ENCODE results near the gene CAPS.

CAPS gene

GRCh38 chr19:5957170-5957569 is 43.1 kb downstream of the CAPS start:
- peaks cover 30% of the 10 kb centered on the region for H3K36me3 ChIP-seq (ENCODE audit: insufficient read depth, low read length)
- H3K9ac ChIP-seq (ENCODE audit: low read depth, low read length), result no peak overlapping the region
- TF ChIP-seq CTCF (IDR thresholded peaks at IDR 0.05; ENCODE audit: borderline replicate concordance, extremely low read depth, low read length, poor library complexity, severe bottlenecking), result no peak
- TF ChIP-seq EZH2 (IDR thresholded peaks at IDR 0.05; ENCODE audit: borderline replicate concordance, low read depth, low read length, severe bottlenecking), result no peak
- DNase-seq (no peak), ATAC-seq (ENCODE audit: insufficient read depth, low read depth) (no peak)
- peaks cover 100% of the 10 kb centered on the region for H3K79me2 ChIP-seq (ENCODE audit: insufficient read depth, low read length)
- no peaks in the 10 kb centered on the region for H3K9me3 ChIP-seq (ENCODE audit: insufficient read depth, low read length, severe bottlenecking)
- no peak overlapping the region for H3K27ac ChIP-seq (ENCODE audit: low read length)
- H3K4me2 ChIP-seq (ENCODE audit: insufficient read depth, low read length), result no peak overlapping the region
- H4K20me1 ChIP-seq (ENCODE audit: insufficient read depth, low read length), result peaks cover 99% of the 10 kb centered on the region
- no peak overlapping the region for H3K4me3 ChIP-seq (ENCODE audit: low read depth in 1 of 2, low read length in 2 of 2)
- H3K27me3 ChIP-seq (ENCODE audit: insufficient read depth, low read length, poor library complexity), result no peaks in the 10 kb centered on the region
- H2AFZ ChIP-seq (ENCODE audit: low read depth, low read length), result no peak overlapping the region
- H3K4me1 ChIP-seq (ENCODE audit: insufficient read depth, low read length), result peaks cover 38% of the 10 kb centered on the region

- no peak overlapping the region for H3K27ac ChIP-seq (ENCODE audit: low read length)
- no peaks in the 10 kb centered on the region for H3K27me3 ChIP-seq (ENCODE audit: insufficient read depth, low read length, poor library complexity)
- ATAC-seq (ENCODE audit: insufficient read depth, low read depth), result no peak
- H4K20me1 ChIP-seq (ENCODE audit: insufficient read depth, low read length), result peaks cover 99% of the 10 kb centered on the region
- no peak overlapping the region for H3K4me2 ChIP-seq (ENCODE audit: insufficient read depth, low read length)
- TF ChIP-seq CTCF (IDR thresholded peaks at IDR 0.05; ENCODE audit: borderline replicate concordance, extremely low read depth, low read length, poor library complexity, severe bottlenecking), result no peak
- TF ChIP-seq EZH2 (IDR thresholded peaks at IDR 0.05; ENCODE audit: borderline replicate concordance, low read depth, low read length, severe bottlenecking), result no peak
- no peak overlapping the region for H3K4me3 ChIP-seq (ENCODE audit: low read depth in 1 of 2, low read length in 2 of 2)
- H3K4me1 ChIP-seq (ENCODE audit: insufficient read depth, low read length), result peaks cover 43% of the 10 kb centered on the region
- H3K79me2 ChIP-seq (ENCODE audit: insufficient read depth, low read length), result peaks cover 100% of the 10 kb centered on the region
- H3K9ac ChIP-seq (ENCODE audit: low read depth, low read length), result no peak overlapping the region
- no peak for DNase-seq
- no peak overlapping the region for H2AFZ ChIP-seq (ENCODE audit: low read depth, low read length)
- no peaks in the 10 kb centered on the region for H3K9me3 ChIP-seq (ENCODE audit: insufficient read depth, low read length, severe bottlenecking)
- peaks cover 28% of the 10 kb centered on the region for H3K36me3 ChIP-seq (ENCODE audit: insufficient read depth, low read length)
Measured at GRCh38 chr19:5958074-5958850, 44.2 kb downstream of the CAPS start.

DNA sequence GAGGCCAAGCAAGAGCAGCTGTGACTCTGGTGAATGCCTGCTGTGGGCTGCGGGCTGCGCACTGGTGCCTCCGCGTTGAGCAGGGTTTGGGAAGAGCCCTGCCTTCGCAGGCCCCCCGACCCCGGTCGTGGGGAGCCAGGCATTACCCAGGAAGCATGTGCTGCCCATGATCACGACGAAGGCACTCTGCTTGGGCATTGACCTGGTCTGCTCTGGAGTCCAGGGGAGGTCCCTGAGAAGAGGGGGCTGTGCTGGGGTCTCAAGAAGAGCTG is 44.7 kb downstream of the CAPS start:
- peaks cover 99% of the 10 kb centered on the region for H4K20me1 ChIP-seq (ENCODE audit: insufficient read depth, low read length)
- no peak for TF ChIP-seq CTCF (IDR thresholded peaks at IDR 0.05; ENCODE audit: borderline replicate concordance, extremely low read depth, low read length, poor library complexity, severe bottlenecking)
- TF ChIP-seq EZH2 (IDR thresholded peaks at IDR 0.05; ENCODE audit: borderline replicate concordance, low read depth, low read length, severe bottlenecking), result no peak
- no peak overlapping the region for H3K4me3 ChIP-seq (ENCODE audit: low read depth in 1 of 2, low read length in 2 of 2)

More for the DNA sequence above, 44.7 kb downstream of the CAPS start:
- ATAC-seq (ENCODE audit: insufficient read depth, low read depth) (no peak), DNase-seq (no peak)
- H3K4me2 ChIP-seq (ENCODE audit: insufficient read depth, low read length), result no peak overlapping the region
- H3K9me3 ChIP-seq (ENCODE audit: insufficient read depth, low read length, severe bottlenecking), result no peaks in the 10 kb centered on the region
- peaks cover 28% of the 10 kb centered on the region for H3K36me3 ChIP-seq (ENCODE audit: insufficient read depth, low read length)
- H3K4me1 ChIP-seq (ENCODE audit: insufficient read depth, low read length), result peaks cover 43% of the 10 kb centered on the region
- H3K27me3 ChIP-seq (ENCODE audit: insufficient read depth, low read length, poor library complexity), result no peaks in the 10 kb centered on the region
- H3K79me2 ChIP-seq (ENCODE audit: insufficient read depth, low read length), result peaks cover 100% of the 10 kb centered on the region
- no peak overlapping the region; the same call in 1 of the 2 replicates for H3K27ac ChIP-seq (ENCODE audit: low read length)
- H2AFZ ChIP-seq (ENCODE audit: low read depth, low read length), result no peak overlapping the region
- no peak overlapping the region for H3K9ac ChIP-seq (ENCODE audit: low read depth, low read length)

All from DND-41 (cell line).